Esophagus squamous epithelium (tissue), 5 donors: Measurements from ENCODE around the gene P2RX6. TPM values are rescaled to one million over a fixed set of nuclear protein-coding genes. Genes with fewer than 3 reads are reported as not detected.
A peak's percentile ranks its signal among the peaks of the same experiment; 100 is the strongest.
"Not testable (repeated sequence)": the region's sequence is repeated elsewhere in the genome, so short reads cannot be mapped to it uniquely, and the experiment has no call there.

Source experiments
- DNase-seq: peaks from one replicate; lab custom pipeline; 2025; lab: John Stamatoyannopoulos, UW
- H3K27ac ChIP-seq, 4 donors: fragments of 200-600 bp; sonication (generic); one replicate each; pipeline ENCODE4 v1.5.1; 2016 to 2019; ENCODE audit warnings: mild to moderate bottlenecking in 1 of 4
- H3K27me3 ChIP-seq, 4 donors: fragments of 200-600 bp; sonication (generic); 1 replicate in 3 of 4; 2 replicates in 1 of 4; pipeline versions ENCODE4 v1.5.1 to v1.6.0; 2017 to 2021; ENCODE audit warnings: antibody characterized with exemption in 1 of 4
- H3K36me3 ChIP-seq, 3 donors: fragments of 200-600 bp; sonication (generic); one replicate each; pipeline ENCODE4 v1.5.1; 2016 to 2019
- H3K4me1 ChIP-seq, 3 donors: fragments of 200-600 bp; sonication (generic); one replicate each; pipeline ENCODE4 v1.5.1; 2017 to 2019
- H3K4me3 ChIP-seq, 4 donors: fragments of 200-600 bp; sonication (generic); 1 replicate in 3 of 4; 2 replicates in 1 of 4; pipeline ENCODE4 v1.5.1; 2016 to 2019; ENCODE audit warnings: mild to moderate bottlenecking in 2 of 4, moderate library complexity in 1 of 4
- H3K9me3 ChIP-seq, 3 donors: fragments of 200-600 bp; sonication (generic); one replicate each; pipeline ENCODE4 v1.5.1; 2016 to 2019
- CTCF ChIP-seq, 6 experiments: fragments of 450-650 bp in 4 of 6; fragments of 200-600 bp in 2 of 6; sonication (generic) in 2 of 6; IDR thresholded peaks; one replicate each; pipeline ENCODE4 v1.5.1; 2016 to 2019; ENCODE audit warnings: antibody characterized with exemption in 6 of 6, mild to moderate bottlenecking in 4 of 6, moderate library complexity in 4 of 6
- POLR2A ChIP-seq, 4 donors: fragments of 450-650 bp; IDR thresholded peaks; one replicate each; pipeline ENCODE4 v1.6.1; 2017; ENCODE audit warnings: antibody characterized with exemption in 4 of 4, mild to moderate bottlenecking in 4 of 4, moderate library complexity in 3 of 4
- WGBS, 2 donors: methylation state at CpG; one replicate each; pipeline ENCODE4 v1.1.5; 2018; 5-methylcytosine and 5-hydroxymethylcytosine counted together
- intact Hi-C: fragments of 100-400 bp; cut with DNase I; formaldehyde crosslinking; loops from one replicate; pipeline ENCODE4 v1.15.0; 2022
- total RNA-seq, 4 donors: library from RNA; depleted of rRNA; stranded (reverse); fragments of >200 nt; gene quantifications; one replicate each; pipeline ENCODE4 v1.1.0, GENCODE V29; 2016
- donor health status: DM: yes; HTN: yes; CAD: no.

P2RX6 gene
- total RNA-seq, 4 donors from 2014 or later, result 0.18 to 0.76 (median 0.50) TPM; not detected in 1

- H3K36me3 ChIP-seq, result no peaks in the 10 kb centered on the region
- WGBS, 2 donors, result 1 to 12% methylated on average over 20 to 31 of the region's 47 CpGs
- H3K27me3 ChIP-seq, result peaks cover 0 to 4% (median 0%) of the 10 kb centered on the region in 4 donors
- DNase-seq, result peak; percentile 25
- H3K9me3 ChIP-seq, result no peaks in the 10 kb centered on the region
- H3K4me1 ChIP-seq, result peaks cover 15 to 38% (median 20%) of the 10 kb centered on the region in 3 donors
- intact Hi-C loops, result no loop called here
- H3K27ac ChIP-seq, result peak within 1 kb of the TSS in 3 of 4 donors; percentile 61 to 70 (median 65)
- TF ChIP-seq POLR2A (IDR thresholded peaks at IDR 0.05) (no peak), CTCF (IDR thresholded peaks at IDR 0.05) (no peak)
- H3K4me3 ChIP-seq, result peak within 1 kb of the TSS; percentile 23 to 62 (median 37)
These were observed 30.8 kb downstream of the P2RX6 start, which contains the start of gene LRRC74B for GRCh38 chr22:21045585-21046294. Gene LRRC74B (plus strand): TSS chr22:21045946. CDS start chr22:21045987, 41 bp downstream.

GRCh38 chr22:21047035-21047661 is 32.2 kb downstream of the P2RX6 start:
- Histone ChIP-seq H3K36me3 (no peaks in the 10 kb centered on the region), H3K9me3 (no peaks in the 10 kb centered on the region), H3K27ac (no peak overlapping the region), H3K4me1 (peaks cover 15 to 38% (median 20%) of the 10 kb centered on the region in 3 donors), H3K4me3 (no peak overlapping the region), H3K27me3 (peaks cover 0 to 4% (median 0%) of the 10 kb centered on the region in 4 donors)
- DNase-seq, result no peak
- TF ChIP-seq CTCF (IDR thresholded peaks at IDR 0.05) (no peak), POLR2A (IDR thresholded peaks at IDR 0.05) (no peak)
- WGBS, 2 donors, result 64 to 94% methylated on average over 5 to 6 of the region's 14 CpGs
- intact Hi-C loops, result no loop called here

DNA sequence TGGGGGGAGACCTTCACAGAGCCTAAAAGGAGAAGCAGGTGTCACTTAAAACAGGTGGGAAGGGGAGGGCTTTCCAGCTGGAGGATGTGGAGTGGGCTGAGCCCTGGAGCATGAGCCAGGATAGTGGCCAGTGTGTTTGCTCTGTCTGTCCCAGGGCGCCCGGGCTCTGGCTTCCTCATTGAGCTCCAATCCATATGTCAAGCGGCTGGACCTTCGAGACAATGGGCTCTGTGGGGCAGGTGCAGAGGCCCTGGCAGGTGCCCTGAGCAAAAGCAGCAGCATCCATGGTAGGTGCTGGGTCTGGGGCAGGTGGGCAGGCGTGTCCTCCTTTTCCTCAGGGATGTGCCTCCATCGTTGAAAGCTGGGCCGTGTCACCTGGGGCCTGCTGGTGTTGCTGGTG is 32.8 kb downstream of the P2RX6 start:
- H3K9me3 ChIP-seq, result no peaks in the 10 kb centered on the region

DNA sequence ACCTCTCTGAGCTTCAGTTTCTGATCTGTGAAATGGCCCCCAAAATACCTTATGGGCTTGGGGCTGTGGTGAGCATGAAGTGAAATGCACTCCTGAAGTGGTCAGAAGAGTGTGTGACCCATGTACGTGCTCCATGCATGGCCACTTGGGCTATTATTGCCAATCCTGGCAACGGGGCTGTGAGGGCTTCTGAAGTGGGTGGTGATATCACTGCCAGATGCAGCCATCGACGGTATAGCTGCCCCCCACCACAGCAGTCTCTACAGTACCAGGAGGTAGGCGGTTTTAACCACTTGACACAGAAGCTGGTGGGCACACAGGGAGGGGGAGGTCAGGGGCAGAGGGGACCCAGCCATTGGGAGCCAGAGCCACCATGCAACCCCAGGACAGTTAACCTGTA is 33.5 kb downstream of the P2RX6 start:
- peaks cover 15 to 27% (median 20%) of the 10 kb centered on the region in 3 donors for H3K4me1 ChIP-seq
- H3K9me3 ChIP-seq, H3K27me3 ChIP-seq, H3K36me3 ChIP-seq, H3K4me3 ChIP-seq, H3K27ac ChIP-seq, DNase-seq, intact Hi-C loops: not testable (repeated sequence)
- no CpG with 5 or more reads among the region's 5 CpGs for WGBS, 2 donors

More for the DNA sequence above, 32.8 kb downstream of the P2RX6 start:
- H3K27me3 ChIP-seq, result peaks cover 0 to 4% (median 0%) of the 10 kb centered on the region in 4 donors
- H3K27ac ChIP-seq, result no peak overlapping the region
- H3K4me1 ChIP-seq, result peaks cover 15 to 34% (median 20%) of the 10 kb centered on the region in 3 donors
- no peaks in the 10 kb centered on the region for H3K36me3 ChIP-seq
- intact Hi-C loops, result no loop called here
- TF ChIP-seq POLR2A (IDR thresholded peaks at IDR 0.05) (no peak), CTCF (IDR thresholded peaks at IDR 0.05) (no peak)
- WGBS, 2 donors, result 60% methylated on average over 1 of the region's 7 CpGs; no CpG with 5 or more reads in 1 of the 2 donors
- no peak for DNase-seq
- H3K4me3 ChIP-seq, result no peak overlapping the region

- peaks cover 15 to 22% (median 20%) of the 10 kb centered on the region in 3 donors for H3K4me1 ChIP-seq
- H3K9me3 ChIP-seq, H3K27ac ChIP-seq, H3K36me3 ChIP-seq, intact Hi-C loops, DNase-seq, H3K27me3 ChIP-seq, H3K4me3 ChIP-seq: not testable (repeated sequence)
- WGBS, 2 donors, result no CpG with 5 or more reads among the region's 12 CpGs
These were observed 34.0 kb downstream of the P2RX6 start for GRCh38 chr22:21048965-21049364.
